Activated T-helper 1 cell treated with anti-CD3 and anti-CD28 coated beads, Interleukin-12 subunit alpha, Interleukin-12 subunit beta, Interleukin-2, Interleukin-4 antibody, amounts not matched to agents 30 ng/mL and 10 ng/mL and 1 ng/mL, durations not matched to agents 14 hours and 24 hours and 36 hours (primary cell): ENCODE measurements around the gene ZBTB25. TPM values are rescaled to one million over a fixed set of nuclear protein-coding genes. Genes with fewer than 3 reads are reported as not detected.

Experiments used
- DNase-seq: peaks from one replicate; pipeline ENCODE4 v3.0.0; 2021; ENCODE audit warnings: low spot score
- H3K27ac Mint-ChIP-seq: one replicate; pipeline ENCODE4 v1.8.0; 2021; ENCODE audit warnings: mild to moderate bottlenecking, mixed read lengths
- H3K27me3 Mint-ChIP-seq: one replicate; pipeline ENCODE4 v1.8.0; 2022; ENCODE audit warnings: mild to moderate bottlenecking, moderate library complexity, mixed read lengths; ENCODE audit not compliant: insufficient read depth
- H3K36me3 Mint-ChIP-seq: one replicate; pipeline ENCODE4 v1.8.0; 2021; ENCODE audit warnings: low read depth, mixed read lengths
- H3K4me1 Mint-ChIP-seq: one replicate; pipeline ENCODE4 v1.8.0; 2021; ENCODE audit warnings: low read depth, mixed read lengths
- H3K4me3 Mint-ChIP-seq: one replicate; pipeline ENCODE4 v1.8.0; 2021; ENCODE audit warnings: mild to moderate bottlenecking, moderate library complexity, mixed read lengths
- H3K9me3 Mint-ChIP-seq: one replicate; pipeline ENCODE4 v1.8.0; 2021; ENCODE audit warnings: mixed read lengths
- intact Hi-C: fragments of 100-400 bp; cut with micrococcal nuclease; formaldehyde crosslinking; loops from one replicate; pipeline ENCODE4 v1.15.1; 2024
- total RNA-seq: library from RNA; stranded (reverse); gene quantifications from 2 replicates; pipeline ENCODE4 v1.2.3, GENCODE V29; 2022

Gene ZBTB25
- total RNA-seq, 1 donor from 2014 or later, result 19.6 TPM

- Mint-ChIP-seq H3K9me3 (no peaks in the 10 kb centered on the region), H3K36me3 (peaks cover 42% of the 10 kb centered on the region), H3K27me3 (no peaks in the 10 kb centered on the region), H3K27ac (no peak overlapping the region), H3K4me3 (no peak overlapping the region), H3K4me1 (peaks cover 44% of the 10 kb centered on the region)
- intact Hi-C loops, result no loop called here
- DNase-seq, result no peak
These were observed 10.2 kb downstream of the ZBTB25 start for GRCh38 chr14:64493455-64493854.

- DNase-seq, result no peak
- intact Hi-C loops, result no loop called here
- no peaks in the 10 kb centered on the region for H3K27me3 Mint-ChIP-seq
- no peak overlapping the region for H3K4me3 Mint-ChIP-seq
- no peaks in the 10 kb centered on the region for H3K9me3 Mint-ChIP-seq
- peaks cover 32% of the 10 kb centered on the region for H3K4me1 Mint-ChIP-seq
- no peak overlapping the region for H3K27ac Mint-ChIP-seq
- H3K36me3 Mint-ChIP-seq, result peaks cover 43% of the 10 kb centered on the region
These were observed 12.0 kb downstream of the ZBTB25 start for GRCh38 chr14:64491637-64492036.

GRCh38 chr14:64488590-64489099, 15.0 kb downstream of the ZBTB25 start:
- Mint-ChIP-seq H3K9me3 (no peaks in the 10 kb centered on the region), H3K36me3 (peaks cover 40% of the 10 kb centered on the region), H3K27me3 (no peaks in the 10 kb centered on the region), H3K4me3 (no peak overlapping the region), H3K27ac (no peak overlapping the region), H3K4me1 (peaks cover 26% of the 10 kb centered on the region)
- no peak for DNase-seq
- intact Hi-C loops, result no loop called here

- Mint-ChIP-seq H3K4me1 (peaks cover 9% of the 10 kb centered on the region), H3K27ac (no peak overlapping the region), H3K27me3 (no peaks in the 10 kb centered on the region), H3K36me3 (peaks cover 11% of the 10 kb centered on the region), H3K9me3 (no peaks in the 10 kb centered on the region), H3K4me3 (no peak overlapping the region)
- intact Hi-C loops, result loop anchor here (1.0 to 2.0 kb wide), 3 partner anchors 22 to 134 kb away; no protein-coding TSS in a partner anchor
- no peak for DNase-seq
These were observed 24.9 kb downstream of the ZBTB25 start for GRCh38 chr14:64478634-64479250.

- Mint-ChIP-seq H3K36me3 (peaks cover 9% of the 10 kb centered on the region), H3K4me3 (no peak overlapping the region), H3K27ac (no peak overlapping the region), H3K27me3 (no peaks in the 10 kb centered on the region), H3K9me3 (no peaks in the 10 kb centered on the region), H3K4me1 (peaks cover 9% of the 10 kb centered on the region)
- intact Hi-C loops, result no loop called here
- DNase-seq, result no peak
These were observed 27.2 kb downstream of the ZBTB25 start for GRCh38 chr14:64476438-64476837.

- intact Hi-C loops, result no loop called here
- H3K4me3 Mint-ChIP-seq, result no peak overlapping the region
- no peak for DNase-seq
- no peaks in the 10 kb centered on the region for H3K27me3 Mint-ChIP-seq
- peaks cover 9% of the 10 kb centered on the region for H3K36me3 Mint-ChIP-seq
- H3K9me3 Mint-ChIP-seq, result no peaks in the 10 kb centered on the region
- H3K4me1 Mint-ChIP-seq, result peaks cover 9% of the 10 kb centered on the region
- H3K27ac Mint-ChIP-seq, result no peak overlapping the region
These were observed 27.9 kb downstream of the ZBTB25 start for GRCh38 chr14:64475585-64476273.

GRCh38 chr14:64474698-64475097, 28.9 kb downstream of the ZBTB25 start:
- Mint-ChIP-seq H3K27ac (no peak overlapping the region), H3K36me3 (peaks cover 9% of the 10 kb centered on the region), H3K9me3 (no peaks in the 10 kb centered on the region), H3K27me3 (no peaks in the 10 kb centered on the region), H3K4me3 (no peak overlapping the region), H3K4me1 (peaks cover 9% of the 10 kb centered on the region)
- intact Hi-C loops, result no loop called here
- DNase-seq, result no peak

GRCh38 chr14:64474041-64474440, 29.6 kb downstream of the ZBTB25 start:
- no peaks in the 10 kb centered on the region for H3K9me3 Mint-ChIP-seq
- no peak for DNase-seq
- peaks cover 9% of the 10 kb centered on the region for H3K4me1 Mint-ChIP-seq
- H3K27ac Mint-ChIP-seq, result no peak overlapping the region
- intact Hi-C loops, result no loop called here
- peaks cover 9% of the 10 kb centered on the region for H3K36me3 Mint-ChIP-seq
- H3K27me3 Mint-ChIP-seq, result no peaks in the 10 kb centered on the region
- no peak overlapping the region for H3K4me3 Mint-ChIP-seq

- H3K4me3 Mint-ChIP-seq, result no peak overlapping the region
- no peak for DNase-seq
- intact Hi-C loops, result loop anchor here (5.0 kb wide), 1 partner anchor 926 kb away; the partner anchor contains the start of gene PPP2R5E
- H3K36me3 Mint-ChIP-seq, result peaks cover 5% of the 10 kb centered on the region
- no peaks in the 10 kb centered on the region for H3K9me3 Mint-ChIP-seq
- peaks cover 6% of the 10 kb centered on the region for H3K27me3 Mint-ChIP-seq
- H3K27ac Mint-ChIP-seq, result peak overlapping the region; percentile 8
- peaks cover 35% of the 10 kb centered on the region for H3K4me1 Mint-ChIP-seq
These were observed 35.2 kb downstream of the ZBTB25 start for GRCh38 chr14:64468451-64468850.

GRCh38 chr14:64467566-64467965, 36.1 kb downstream of the ZBTB25 start:
- H3K27me3 Mint-ChIP-seq, result peaks cover 6% of the 10 kb centered on the region
- peaks cover 35% of the 10 kb centered on the region for H3K4me1 Mint-ChIP-seq
- H3K27ac Mint-ChIP-seq, result no peak overlapping the region
- peaks cover 5% of the 10 kb centered on the region for H3K36me3 Mint-ChIP-seq
- intact Hi-C loops, result loop anchor here (1.0 to 5.0 kb wide), 3 partner anchors 35 to 925 kb away; partner anchors contain the start of genes MTHFD1, PPP2R5E and ZBTB25
- H3K4me3 Mint-ChIP-seq, result no peak overlapping the region
- no peaks in the 10 kb centered on the region for H3K9me3 Mint-ChIP-seq
- no peak for DNase-seq

- H3K36me3 Mint-ChIP-seq, result peaks cover 5% of the 10 kb centered on the region
- peaks cover 35% of the 10 kb centered on the region for H3K4me1 Mint-ChIP-seq
- H3K9me3 Mint-ChIP-seq, result no peaks in the 10 kb centered on the region
- intact Hi-C loops, result loop anchor here (1.0 to 5.0 kb wide), 3 partner anchors 36 to 925 kb away; partner anchors contain the start of genes MTHFD1, PPP2R5E and ZBTB25
- DNase-seq, result no peak
- H3K4me3 Mint-ChIP-seq, result no peak overlapping the region
- peaks cover 6% of the 10 kb centered on the region for H3K27me3 Mint-ChIP-seq
- H3K27ac Mint-ChIP-seq, result no peak overlapping the region
These were observed 36.5 kb downstream of the ZBTB25 start for GRCh38 chr14:64467101-64467500.

GRCh38 chr14:64465831-64466554, 37.6 kb downstream of the ZBTB25 start:
- peaks cover 35% of the 10 kb centered on the region for H3K4me1 Mint-ChIP-seq
- H3K36me3 Mint-ChIP-seq, result peaks cover 8% of the 10 kb centered on the region
- H3K27ac Mint-ChIP-seq, result peak overlapping the region; percentile 49
- intact Hi-C loops, result loop anchor here (1.0 to 5.0 kb wide), 4 partner anchors 21 to 924 kb away; partner anchors contain the start of genes PPP2R5E and ZBTB25
- peak overlapping the region; percentile 80 for H3K4me3 Mint-ChIP-seq
- H3K9me3 Mint-ChIP-seq, result no peaks in the 10 kb centered on the region
- no peak for DNase-seq
- peaks cover 6% of the 10 kb centered on the region for H3K27me3 Mint-ChIP-seq
